Left lung (tissue), 10 donors: ENCODE measurements around the gene DIP2C. TPM values are rescaled to one million over a fixed set of nuclear protein-coding genes. Genes with fewer than 3 reads are reported as not detected.

Experiments used
- ATAC-seq: fragments of 200-7000 bp; cut with Tn5 transposase; one replicate; pipeline ENCODE4 v1.9.1; 2020; ENCODE audit warnings: moderate library complexity
- DNase-seq, 4 donors: peaks; one replicate each; pipeline ENCODE4 v3.0.0-alpha.2; 2013 to 2020
- H3K27ac ChIP-seq, 2 donors: fragments of 200-600 bp; sonication (generic) in 1 of 2; one replicate each; pipeline versions ENCODE4 v1.5.0 to v1.8.0; 2020 to 2021
- H3K27me3 ChIP-seq, 2 donors: fragments of 200-600 bp; sonication (generic) in 1 of 2; one replicate each; pipeline versions ENCODE4 v1.5.0 to v1.8.0; 2020 to 2021
- H3K36me3 ChIP-seq, 2 donors: fragments of 200-600 bp; sonication (generic) in 1 of 2; one replicate each; pipeline versions ENCODE4 v1.5.0 to v1.8.0; 2020 to 2021
- H3K4me1 ChIP-seq, 2 donors: fragments of 200-600 bp; one replicate each; pipeline ENCODE4 v1.8.0; 2021
- H3K4me3 ChIP-seq, 2 donors: fragments of 200-600 bp; sonication (generic) in 1 of 2; one replicate each; pipeline versions ENCODE4 v1.5.0 to v1.8.0; 2020 to 2021; ENCODE audit warnings: mild to moderate bottlenecking in 1 of 2
- H3K9me3 ChIP-seq, 2 donors: fragments of 200-600 bp; sonication (generic) in 1 of 2; one replicate each; pipeline versions ENCODE4 v1.5.0 to v1.8.0; 2020 to 2021
- intact Hi-C, 2 donors: fragments of 100-400 bp; cut with DNase I; formaldehyde crosslinking; loops; one replicate each; pipeline versions ENCODE4 v1.11.2 to v1.14.2; 2022
- polyA plus RNA-seq, 6 donors: library from polyadenylated mRNA; unstranded; fragments of 120-200 nt; gene quantifications; one replicate each; pipeline ENCODE4 v1.2.1, GENCODE V29; 2013; ENCODE audit not compliant: insufficient read length in 6 of 6
- total RNA-seq, 2 donors: library from RNA; stranded (reverse); fragmentation: NEBNext Ultra II Directional; extraction: Animal tissue kit (Norgen Biotek cat#: 25700); gene quantifications; one replicate each; pipeline ENCODE4 v1.2.1, GENCODE V29; 2021
- TF ChIP-seq, protein P1 (sequence below), 2 donors: fragments of 200-600 bp; sonication (generic) in 1 of 2; IDR thresholded peaks; one replicate each; pipeline versions ENCODE4 v1.5.0 to v1.8.0; 2021; ENCODE audit warnings: antibody characterized with exemption in 2 of 2
- donor health status: DM: no; HTN: yes; CAD: no.
- donor health status: DM: no; HTN: no; CAD: no.

DIP2C gene
- total and polyA plus RNA-seq, 8 donors: 10.5 to 22.5 (median 19.5) TPM

DNA sequence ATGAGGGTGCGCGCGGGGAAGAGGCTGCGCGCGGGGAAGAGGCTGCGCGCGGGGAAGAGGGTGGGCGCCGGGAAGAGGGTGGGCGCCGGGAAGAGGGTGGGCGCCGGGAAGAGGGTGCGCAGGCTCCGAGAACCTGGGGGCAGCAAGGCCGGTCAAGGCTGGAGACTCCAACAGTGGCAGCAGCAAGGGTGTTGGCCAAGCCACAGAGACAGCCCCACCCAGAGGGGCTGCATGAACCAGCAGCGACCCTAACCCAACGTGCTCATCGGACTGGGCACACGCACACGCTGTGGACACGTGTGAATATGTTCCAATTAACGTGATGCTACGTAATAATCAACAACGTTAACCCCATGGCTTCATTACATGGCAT lies 48.8 kb downstream of the DIP2C start:
- ATAC-seq: no peak
- no peaks in the 10 kb centered on the region for H3K36me3 ChIP-seq
- TF ChIP-seq, protein P1, sequence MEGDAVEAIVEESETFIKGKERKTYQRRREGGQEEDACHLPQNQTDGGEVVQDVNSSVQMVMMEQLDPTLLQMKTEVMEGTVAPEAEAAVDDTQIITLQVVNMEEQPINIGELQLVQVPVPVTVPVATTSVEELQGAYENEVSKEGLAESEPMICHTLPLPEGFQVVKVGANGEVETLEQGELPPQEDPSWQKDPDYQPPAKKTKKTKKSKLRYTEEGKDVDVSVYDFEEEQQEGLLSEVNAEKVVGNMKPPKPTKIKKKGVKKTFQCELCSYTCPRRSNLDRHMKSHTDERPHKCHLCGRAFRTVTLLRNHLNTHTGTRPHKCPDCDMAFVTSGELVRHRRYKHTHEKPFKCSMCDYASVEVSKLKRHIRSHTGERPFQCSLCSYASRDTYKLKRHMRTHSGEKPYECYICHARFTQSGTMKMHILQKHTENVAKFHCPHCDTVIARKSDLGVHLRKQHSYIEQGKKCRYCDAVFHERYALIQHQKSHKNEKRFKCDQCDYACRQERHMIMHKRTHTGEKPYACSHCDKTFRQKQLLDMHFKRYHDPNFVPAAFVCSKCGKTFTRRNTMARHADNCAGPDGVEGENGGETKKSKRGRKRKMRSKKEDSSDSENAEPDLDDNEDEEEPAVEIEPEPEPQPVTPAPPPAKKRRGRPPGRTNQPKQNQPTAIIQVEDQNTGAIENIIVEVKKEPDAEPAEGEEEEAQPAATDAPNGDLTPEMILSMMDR (IDR thresholded peaks at IDR 0.05): no peak
- no peak overlapping the region for H3K4me3 ChIP-seq
- intact Hi-C loops: no loop called here
- no peaks in the 10 kb centered on the region for H3K4me1 ChIP-seq
- H3K27ac ChIP-seq: no peak overlapping the region
- peaks cover 0 to 11% of the 10 kb centered on the region in 2 donors for H3K9me3 ChIP-seq
- DNase-seq: no peak
- peaks cover 0 to 7% of the 10 kb centered on the region in 2 donors for H3K27me3 ChIP-seq

DNA sequence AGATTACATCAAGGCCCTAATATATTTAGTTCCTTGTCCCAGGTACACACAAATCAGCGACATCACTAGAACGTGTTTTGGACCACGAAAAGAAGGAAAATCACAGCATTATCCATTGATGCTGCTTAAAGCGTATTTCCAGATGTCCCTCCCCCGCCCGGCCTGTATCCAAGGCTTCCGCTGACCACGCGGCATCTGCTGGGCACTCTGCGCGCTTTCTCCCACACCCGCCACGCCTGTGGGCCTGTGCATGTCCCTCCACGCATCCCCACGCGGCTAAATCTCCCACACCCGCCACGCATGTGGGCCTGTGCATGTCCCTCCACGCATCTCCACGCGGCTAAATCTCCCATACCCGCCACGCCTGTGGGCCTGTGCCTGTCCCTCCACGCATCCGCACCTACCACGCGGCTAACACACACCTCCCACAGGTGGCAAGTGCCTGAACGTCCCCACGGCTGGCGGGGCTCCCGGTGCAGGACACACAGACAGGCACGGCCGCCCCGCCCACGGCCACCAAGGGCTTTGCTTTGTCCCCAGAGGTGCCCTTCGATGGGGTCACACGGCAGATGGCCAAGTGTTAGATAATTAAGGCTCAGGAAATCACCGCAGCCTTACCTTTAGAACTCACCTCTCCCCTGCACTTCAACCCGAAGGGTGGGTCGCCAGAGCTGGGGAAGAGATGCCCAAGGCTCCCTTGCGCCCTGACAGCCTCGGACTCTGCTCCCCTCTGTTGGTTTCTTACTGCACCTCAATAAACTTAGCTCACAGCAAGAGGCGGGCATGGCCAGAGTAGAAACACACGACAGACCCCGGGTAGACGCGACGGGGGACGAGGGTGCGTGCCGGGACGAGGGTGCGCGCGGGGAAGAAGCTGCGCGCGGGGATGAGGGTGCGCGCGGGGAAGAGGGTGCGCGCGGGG lies 49.5 kb downstream of the DIP2C start:
- Histone ChIP-seq H3K4me3 (no peak overlapping the region), H3K27me3 (peaks cover 0 to 14% of the 10 kb centered on the region in 2 donors), H3K27ac (no peak overlapping the region), H3K36me3 (no peaks in the 10 kb centered on the region), H3K4me1 (no peaks in the 10 kb centered on the region), H3K9me3 (peaks cover 0 to 8% of the 10 kb centered on the region in 2 donors)
- DNase-seq (no peak), ATAC-seq (no peak)
- TF ChIP-seq, protein P1 (IDR thresholded peaks at IDR 0.05): no peak
- intact Hi-C loops: no loop called here

- H3K4me1 ChIP-seq: no peaks in the 10 kb centered on the region
- H3K4me3 ChIP-seq: no peak overlapping the region
- H3K9me3 ChIP-seq: peaks cover 0 to under 1% of the 10 kb centered on the region in 2 donors
- intact Hi-C loops: no loop called here
- H3K27me3 ChIP-seq: peaks cover 0 to 15% of the 10 kb centered on the region in 2 donors
- TF ChIP-seq, protein P1 (IDR thresholded peaks at IDR 0.05): no peak
- DNase-seq (no peak), ATAC-seq (no peak)
- H3K36me3 ChIP-seq: no peaks in the 10 kb centered on the region
- H3K27ac ChIP-seq: no peak overlapping the region
Observed at GRCh38 chr10:639001-639750, 50.3 kb downstream of the DIP2C start.

- intact Hi-C loops: no loop called here
- TF ChIP-seq, protein P1 (IDR thresholded peaks at IDR 0.05): no peak
Observed at GRCh38 chr10:637771-638195, 51.7 kb downstream of the DIP2C start.

DNA sequence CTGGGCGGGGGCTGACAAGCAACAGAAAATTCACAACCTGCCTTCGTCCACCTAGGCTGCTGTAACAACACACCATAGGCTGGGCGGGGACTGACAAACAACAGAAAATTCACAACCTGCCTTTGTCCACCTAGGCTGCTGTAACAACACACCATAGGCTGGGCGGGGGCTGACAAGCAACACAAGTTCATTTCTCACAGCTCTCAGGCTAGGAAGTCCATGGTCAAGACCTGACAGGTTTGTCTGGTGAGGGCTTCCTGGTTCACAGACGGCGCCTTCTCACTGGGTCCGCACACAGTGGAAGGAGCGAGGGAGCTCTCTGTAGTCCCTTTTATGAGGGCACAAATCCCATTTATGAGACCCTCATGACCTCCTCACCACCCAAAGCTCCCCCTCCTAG lies 52.2 kb downstream of the DIP2C start:
- peaks cover 0 to 15% of the 10 kb centered on the region in 2 donors for H3K27me3 ChIP-seq
- TF ChIP-seq, protein P1 (IDR thresholded peaks at IDR 0.05): no peak
- no peaks in the 10 kb centered on the region for H3K4me1 ChIP-seq
- intact Hi-C loops: no loop called here
- no peaks in the 10 kb centered on the region for H3K36me3 ChIP-seq
- ATAC-seq: no peak
- H3K27ac ChIP-seq: no peak overlapping the region
- no peaks in the 10 kb centered on the region for H3K9me3 ChIP-seq
- no peak for DNase-seq
- H3K4me3 ChIP-seq: no peak overlapping the region

More at GRCh38 chr10:637771-638195, 51.7 kb downstream of the DIP2C start:
- Histone ChIP-seq H3K27me3 (peaks cover 0 to 15% of the 10 kb centered on the region in 2 donors), H3K36me3 (no peaks in the 10 kb centered on the region), H3K4me1 (no peaks in the 10 kb centered on the region), H3K27ac (no peak overlapping the region), H3K4me3 (no peak overlapping the region), H3K9me3 (no peaks in the 10 kb centered on the region)
- DNase-seq: no peak
- no peak for ATAC-seq
